ENCODE measurements around the gene ZNF319. TPM values are rescaled to one million over a fixed set of nuclear protein-coding genes. Genes with fewer than 3 reads are reported as not detected.

The ZNF319 gene
- total RNA-seq, 2 experiments from 2014 or later, result 5.6 to 7.0 TPM

GRCh38 chr16:58019866-58020538, 19.5 kb upstream of the ZNF319 start:
- Mint-ChIP-seq H3K27me3 (peaks cover 4% of the 10 kb centered on the region), H3K27ac (no peak overlapping the region), H3K4me1 (ENCODE audit: low read depth) (peaks cover 11% of the 10 kb centered on the region), H3K36me3 (ENCODE audit: low read depth) (no peaks in the 10 kb centered on the region), H3K9me3 (no peaks in the 10 kb centered on the region), H3K4me3 (no peak overlapping the region)
- intact Hi-C loops (cut with micrococcal nuclease), result loop anchor here (5.0 to 10.0 kb wide), 2 partner anchors 107 to 285 kb away; partner anchors contain the start of gene CFAP20
- ATAC-seq (no peak), DNase-seq (no peak)
- CTCF ChIA-PET, result interaction anchor here (1.7 kb wide), 1 partner anchor 263 kb away, joined by 5 read pairs; no protein-coding TSS in a partner anchor
- TF ChIP-seq, protein P1, sequence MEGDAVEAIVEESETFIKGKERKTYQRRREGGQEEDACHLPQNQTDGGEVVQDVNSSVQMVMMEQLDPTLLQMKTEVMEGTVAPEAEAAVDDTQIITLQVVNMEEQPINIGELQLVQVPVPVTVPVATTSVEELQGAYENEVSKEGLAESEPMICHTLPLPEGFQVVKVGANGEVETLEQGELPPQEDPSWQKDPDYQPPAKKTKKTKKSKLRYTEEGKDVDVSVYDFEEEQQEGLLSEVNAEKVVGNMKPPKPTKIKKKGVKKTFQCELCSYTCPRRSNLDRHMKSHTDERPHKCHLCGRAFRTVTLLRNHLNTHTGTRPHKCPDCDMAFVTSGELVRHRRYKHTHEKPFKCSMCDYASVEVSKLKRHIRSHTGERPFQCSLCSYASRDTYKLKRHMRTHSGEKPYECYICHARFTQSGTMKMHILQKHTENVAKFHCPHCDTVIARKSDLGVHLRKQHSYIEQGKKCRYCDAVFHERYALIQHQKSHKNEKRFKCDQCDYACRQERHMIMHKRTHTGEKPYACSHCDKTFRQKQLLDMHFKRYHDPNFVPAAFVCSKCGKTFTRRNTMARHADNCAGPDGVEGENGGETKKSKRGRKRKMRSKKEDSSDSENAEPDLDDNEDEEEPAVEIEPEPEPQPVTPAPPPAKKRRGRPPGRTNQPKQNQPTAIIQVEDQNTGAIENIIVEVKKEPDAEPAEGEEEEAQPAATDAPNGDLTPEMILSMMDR (IDR thresholded peaks at IDR 0.05), result no peak
- POLR2A ChIA-PET, result no interaction called here

- Mint-ChIP-seq H3K9me3 (no peaks in the 10 kb centered on the region), H3K4me1 (ENCODE audit: low read depth) (peaks cover 5% of the 10 kb centered on the region), H3K4me3 (no peak overlapping the region), H3K36me3 (ENCODE audit: low read depth) (no peaks in the 10 kb centered on the region), H3K27ac (no peak overlapping the region), H3K27me3 (no peaks in the 10 kb centered on the region)
- DNase-seq (no peak), ATAC-seq (no peak)
- intact Hi-C loops (cut with micrococcal nuclease), result no loop called here
- TF ChIP-seq, protein P1 (IDR thresholded peaks at IDR 0.05), result no peak
- ChIA-PET CTCF (interaction anchor here (1.7 kb wide), 1 partner anchor 262 kb away, joined by 5 read pairs; no protein-coding TSS in a partner anchor), POLR2A (no interaction called here)
Observed at GRCh38 chr16:58018803-58019202, 18.3 kb upstream of the ZNF319 start.

DNA sequence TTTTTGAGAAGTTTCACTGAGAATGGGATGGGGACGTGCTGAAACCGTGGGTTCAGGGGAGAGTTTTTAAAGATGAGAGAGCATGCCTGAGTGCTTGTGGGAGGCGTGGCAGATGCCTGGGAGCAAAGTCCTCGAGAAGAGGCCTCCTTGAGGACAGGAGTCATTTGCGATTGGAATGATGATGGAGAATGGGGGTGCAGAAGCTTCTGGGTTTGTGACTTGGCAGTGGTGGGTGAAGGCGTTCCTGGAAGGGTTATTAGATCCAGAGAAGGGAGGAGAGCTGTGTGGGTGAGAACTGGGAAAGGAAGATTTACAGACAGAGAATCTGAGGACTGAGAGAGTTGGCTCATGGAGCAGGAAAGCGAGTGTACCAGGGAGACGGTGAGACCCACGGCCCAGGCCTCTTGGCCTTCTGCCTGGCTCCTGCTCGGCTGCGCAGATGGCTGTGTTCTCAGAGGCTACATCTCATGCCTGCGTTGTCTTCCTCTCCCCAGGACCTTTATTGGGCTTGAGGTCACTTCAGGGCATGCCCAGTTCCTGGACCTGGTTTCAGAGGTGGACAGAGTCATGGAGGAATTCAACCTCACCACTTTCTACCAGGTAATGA, 16.5 kb upstream of the ZNF319 start:
- H3K27ac Mint-ChIP-seq, result no peak overlapping the region
- DNase-seq (no peak), ATAC-seq (no peak)
- ChIA-PET CTCF (interaction anchor here (0.6 kb wide), 1 partner anchor 110 kb away, joined by 3 read pairs; no protein-coding TSS in a partner anchor), POLR2A (no interaction called here)
- no peaks in the 10 kb centered on the region for H3K27me3 Mint-ChIP-seq
- intact Hi-C loops (cut with micrococcal nuclease), result no loop called here
- TF ChIP-seq, protein P1 (IDR thresholded peaks at IDR 0.05), result no peak
- H3K36me3 Mint-ChIP-seq (ENCODE audit: low read depth), result no peaks in the 10 kb centered on the region
- H3K4me3 Mint-ChIP-seq, result no peak overlapping the region
- H3K4me1 Mint-ChIP-seq (ENCODE audit: low read depth), result peaks cover 5% of the 10 kb centered on the region
- H3K9me3 Mint-ChIP-seq, result no peaks in the 10 kb centered on the region

- ChIA-PET CTCF (interaction anchor here (1.0 to 1.8 kb wide), 3 partner anchors 11 to 113 kb away, joined by 3 to 6 read pairs (median 4); no protein-coding TSS in a partner anchor), POLR2A (interaction anchor here (1.5 kb wide), 1 partner anchor 10 kb away, joined by 6 read pairs; no protein-coding TSS in a partner anchor)
- DNase-seq (no peak), ATAC-seq (no peak)
- TF ChIP-seq, protein P1 (IDR thresholded peaks at IDR 0.05), result no peak
- H3K4me1 Mint-ChIP-seq (ENCODE audit: low read depth), result no peaks in the 10 kb centered on the region
- no peak overlapping the region for H3K4me3 Mint-ChIP-seq
- H3K9me3 Mint-ChIP-seq, result no peaks in the 10 kb centered on the region
- H3K27me3 Mint-ChIP-seq, result no peaks in the 10 kb centered on the region
- H3K27ac Mint-ChIP-seq, result no peak overlapping the region
- peaks cover 15% of the 10 kb centered on the region for H3K36me3 Mint-ChIP-seq (ENCODE audit: low read depth)
- intact Hi-C loops (cut with micrococcal nuclease), result no loop called here
Observed at GRCh38 chr16:58013201-58013956, 12.9 kb upstream of the ZNF319 start.
